NCI-H69 (cell line): ENCODE data around the gene CCDC40.
"Not testable (repeated sequence)": the region's sequence is repeated elsewhere in the genome, so short reads cannot be mapped to it uniquely, and the experiment has no call there.

Source experiments
- DNase-seq: peaks from one replicate; lab custom pipeline; 2025; lab: John Stamatoyannopoulos, UW

CCDC40 gene

DNA sequence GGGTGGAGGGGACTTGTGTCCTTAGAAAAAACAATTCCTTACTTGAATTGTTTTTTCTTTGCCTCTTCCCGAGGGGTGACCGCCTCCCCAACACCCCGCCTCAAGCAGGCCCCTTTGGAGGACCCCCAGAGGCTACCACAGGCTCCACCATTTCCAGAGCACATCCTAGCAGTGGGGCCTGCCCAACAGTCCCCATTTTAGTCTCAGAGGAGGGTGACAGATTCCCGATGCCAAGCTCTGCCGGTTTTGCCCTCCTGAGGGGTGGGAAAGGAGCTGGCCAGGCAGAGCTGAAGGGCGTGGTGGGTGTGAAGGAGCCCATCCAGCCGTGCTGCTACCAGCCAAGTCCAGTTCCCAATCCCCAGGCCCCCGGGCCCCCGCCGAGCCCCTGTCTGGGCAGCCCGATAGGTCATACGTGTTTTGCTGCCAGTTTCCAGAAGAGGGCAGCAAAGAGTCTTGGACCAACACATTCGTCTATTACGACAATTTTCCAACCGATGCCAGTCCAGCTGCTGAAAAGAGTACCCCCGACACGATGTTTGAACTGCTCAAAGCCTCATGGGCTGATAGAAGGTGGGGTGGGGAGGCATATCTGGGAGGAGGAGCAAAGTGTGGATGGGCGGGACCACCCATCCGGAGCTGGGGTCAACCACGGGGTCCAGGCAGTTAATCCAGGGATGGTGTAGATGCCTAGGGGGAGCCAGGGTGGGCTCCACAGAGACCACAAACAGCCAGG lies 46.1 kb downstream of the CCDC40 start:
- peak; percentile 84 for DNase-seq

DNA sequence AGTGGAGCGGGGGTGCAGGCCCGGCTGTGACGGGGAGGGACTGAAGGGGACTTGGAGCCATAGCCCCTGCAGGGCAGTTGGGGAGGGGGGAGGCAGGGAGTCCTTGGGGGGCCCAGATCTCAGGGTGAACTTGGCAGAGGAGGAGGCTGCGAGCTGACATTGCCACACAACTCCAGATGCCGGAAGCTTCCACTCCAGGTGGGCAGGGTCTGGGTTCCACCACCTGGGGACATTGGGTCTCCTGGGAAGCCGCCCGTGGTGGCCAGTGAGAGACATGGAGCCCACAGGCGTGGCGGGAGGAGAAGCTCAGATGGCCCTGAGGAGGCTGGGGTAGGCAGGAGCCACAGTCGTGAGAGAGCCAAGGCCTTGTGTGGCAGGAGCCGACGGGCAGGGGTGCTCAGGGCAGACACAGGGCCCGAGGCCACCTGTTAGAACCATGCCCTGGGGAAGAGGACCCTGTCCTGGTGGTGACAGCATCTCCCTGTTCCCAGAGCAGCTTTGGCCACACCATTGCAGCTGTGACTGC lies 46.8 kb downstream of the CCDC40 start:
- no peak for DNase-seq

- no peak for DNase-seq
Observed at GRCh38 chr17:80084773-80085172, 48.3 kb downstream of the CCDC40 start.

GRCh38 chr17:80086081-80086480 lies 49.6 kb downstream of the CCDC40 start:
- peak; percentile 49 for DNase-seq

GRCh38 chr17:80086616-80087015 lies 50.2 kb downstream of the CCDC40 start:
- no peak for DNase-seq

DNA sequence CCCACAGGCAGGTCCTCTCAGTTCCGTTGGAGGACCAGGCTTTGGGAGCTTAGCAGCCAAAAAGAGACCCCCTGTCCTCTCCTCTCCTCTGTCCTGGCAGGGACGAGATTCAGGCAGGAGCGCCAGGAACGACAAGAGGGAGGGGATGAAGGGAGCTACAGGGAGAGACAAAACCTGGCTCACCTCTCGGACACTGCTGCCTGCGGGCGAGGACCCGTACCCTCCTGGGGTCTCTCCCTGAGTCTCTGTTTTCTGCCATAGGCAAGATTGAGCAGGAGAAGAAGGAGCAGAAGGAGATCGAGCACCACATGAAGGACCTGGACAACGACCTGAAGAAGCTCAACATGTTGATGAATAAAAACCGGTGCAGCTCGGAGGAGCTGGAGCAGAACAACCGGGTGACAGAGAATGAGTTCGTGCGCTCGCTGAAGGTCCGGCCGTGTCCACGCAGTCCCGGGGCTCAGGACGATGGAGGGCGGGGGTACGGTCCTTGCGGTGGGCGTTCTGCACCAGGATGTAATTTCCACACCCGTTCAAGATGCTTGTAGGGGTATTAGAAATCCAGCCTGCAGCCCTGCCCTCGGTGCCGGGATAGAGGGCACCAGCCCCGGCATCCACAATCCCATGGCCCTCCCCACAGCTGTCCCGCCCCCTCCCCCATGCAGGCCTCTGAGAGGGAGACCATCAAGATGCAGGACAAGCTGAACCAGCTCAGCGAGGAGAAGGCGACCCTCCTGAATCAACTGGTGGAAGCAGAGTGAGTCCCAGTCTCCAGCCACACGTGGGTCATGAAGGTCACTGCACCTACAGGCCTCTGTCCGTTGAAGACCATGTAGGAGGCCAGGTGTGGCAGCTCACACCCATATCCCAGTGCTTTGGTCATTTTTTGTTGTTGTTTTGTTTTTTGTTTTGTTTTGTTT lies 51.2 kb downstream of the CCDC40 start:
- DNase-seq = no peak

DNA sequence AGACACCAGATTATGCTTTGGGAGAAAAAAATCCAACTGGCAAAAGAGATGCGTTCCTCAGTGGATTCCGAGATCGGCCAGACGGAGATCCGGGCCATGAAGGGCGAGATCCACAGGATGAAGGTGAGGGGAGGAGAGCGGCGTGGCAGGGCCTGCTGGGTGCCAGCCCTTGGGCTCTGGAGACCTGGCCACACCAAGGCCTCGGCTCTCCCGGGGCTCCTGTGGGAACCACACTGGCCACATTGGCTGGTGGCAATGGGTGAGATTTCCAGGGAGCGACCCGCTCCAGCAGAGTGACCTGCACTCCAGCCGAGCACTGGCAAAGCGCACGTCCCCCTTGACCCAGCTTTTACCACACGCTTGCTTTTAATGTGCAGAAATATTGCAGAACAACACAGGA lies 53.3 kb downstream of the CCDC40 start:
- DNase-seq = no peak

DNA sequence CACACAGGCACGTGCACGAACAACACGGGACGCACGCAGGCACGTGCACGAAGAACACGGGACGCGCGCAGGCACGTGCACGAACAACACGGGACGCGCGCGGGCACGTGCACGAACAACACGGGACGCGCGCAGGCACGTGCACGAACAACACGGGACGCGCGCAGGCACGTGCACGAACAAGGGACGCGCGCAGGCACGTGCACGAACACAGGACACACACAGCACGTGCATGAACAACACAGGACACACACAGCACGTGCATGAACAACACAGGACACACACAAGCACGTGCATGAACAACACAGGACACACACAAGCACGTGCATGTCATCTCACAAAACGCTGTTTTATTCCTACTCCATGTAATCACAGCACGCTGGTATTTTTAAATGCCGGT lies 53.7 kb downstream of the CCDC40 start:
- not testable (repeated sequence) for DNase-seq

DNA sequence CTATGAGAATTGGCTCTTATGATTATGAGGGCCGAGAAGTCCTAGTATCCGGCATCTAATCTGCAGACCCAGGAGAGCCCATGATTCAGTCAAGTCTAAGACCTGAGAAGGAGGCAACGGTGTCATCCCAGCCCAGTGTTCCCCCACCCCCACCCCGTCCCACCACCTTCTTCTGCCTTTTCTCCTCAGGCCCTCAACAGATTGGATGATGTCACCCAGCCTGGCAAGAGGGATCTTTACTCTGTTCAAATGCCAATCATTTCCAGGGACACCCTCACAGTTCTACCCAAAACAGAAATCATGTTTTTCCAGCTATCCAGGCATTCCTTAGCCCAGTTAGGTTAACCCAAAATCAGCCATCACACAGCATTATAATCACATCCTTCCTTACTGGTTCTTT lies 54.9 kb downstream of the CCDC40 start:
- no peak for DNase-seq

- no peak for DNase-seq
Observed at GRCh38 chr17:80092959-80093358, 56.5 kb downstream of the CCDC40 start.

GRCh38 chr17:80095038-80095843 lies 58.8 kb downstream of the CCDC40 start:
- no peak for DNase-seq

DNA sequence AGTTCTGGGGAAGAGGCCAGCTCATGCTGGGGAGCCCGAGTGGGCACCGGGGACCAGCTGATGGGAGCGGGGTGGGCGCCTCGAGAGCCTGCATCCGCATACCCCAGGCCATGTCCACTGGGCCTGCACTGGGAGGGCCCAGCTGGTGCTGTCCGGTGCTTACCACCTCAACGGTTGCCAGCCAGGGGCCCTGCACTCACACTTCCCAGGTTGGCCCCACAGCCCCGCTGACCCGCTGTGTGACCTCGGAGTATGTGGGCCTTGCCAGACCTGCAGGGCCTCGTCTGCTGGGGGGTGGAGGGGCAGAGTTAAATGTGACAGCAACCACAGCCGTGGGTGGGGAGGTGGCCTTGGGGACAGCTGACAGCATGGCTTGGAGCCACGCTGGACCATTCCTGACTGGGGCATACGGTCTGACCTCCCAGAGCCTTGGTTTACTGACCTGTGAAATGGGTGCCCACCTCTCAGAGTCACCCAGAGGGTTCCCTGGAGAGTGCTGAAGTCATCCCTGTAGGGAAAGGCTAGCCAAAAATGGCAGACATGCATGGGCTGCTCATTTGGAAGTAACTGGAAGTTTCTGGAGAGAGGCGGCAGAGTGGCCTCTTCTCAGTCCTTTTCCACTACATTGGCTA lies 59.5 kb downstream of the CCDC40 start:
- no peak for DNase-seq

- peak; percentile 79 for DNase-seq
Observed at GRCh38 chr17:80096561-80097021, 60.1 kb downstream of the CCDC40 start.

GRCh38 chr17:80097127-80097621 lies 60.7 kb downstream of the CCDC40 start:
- no peak for DNase-seq

DNA sequence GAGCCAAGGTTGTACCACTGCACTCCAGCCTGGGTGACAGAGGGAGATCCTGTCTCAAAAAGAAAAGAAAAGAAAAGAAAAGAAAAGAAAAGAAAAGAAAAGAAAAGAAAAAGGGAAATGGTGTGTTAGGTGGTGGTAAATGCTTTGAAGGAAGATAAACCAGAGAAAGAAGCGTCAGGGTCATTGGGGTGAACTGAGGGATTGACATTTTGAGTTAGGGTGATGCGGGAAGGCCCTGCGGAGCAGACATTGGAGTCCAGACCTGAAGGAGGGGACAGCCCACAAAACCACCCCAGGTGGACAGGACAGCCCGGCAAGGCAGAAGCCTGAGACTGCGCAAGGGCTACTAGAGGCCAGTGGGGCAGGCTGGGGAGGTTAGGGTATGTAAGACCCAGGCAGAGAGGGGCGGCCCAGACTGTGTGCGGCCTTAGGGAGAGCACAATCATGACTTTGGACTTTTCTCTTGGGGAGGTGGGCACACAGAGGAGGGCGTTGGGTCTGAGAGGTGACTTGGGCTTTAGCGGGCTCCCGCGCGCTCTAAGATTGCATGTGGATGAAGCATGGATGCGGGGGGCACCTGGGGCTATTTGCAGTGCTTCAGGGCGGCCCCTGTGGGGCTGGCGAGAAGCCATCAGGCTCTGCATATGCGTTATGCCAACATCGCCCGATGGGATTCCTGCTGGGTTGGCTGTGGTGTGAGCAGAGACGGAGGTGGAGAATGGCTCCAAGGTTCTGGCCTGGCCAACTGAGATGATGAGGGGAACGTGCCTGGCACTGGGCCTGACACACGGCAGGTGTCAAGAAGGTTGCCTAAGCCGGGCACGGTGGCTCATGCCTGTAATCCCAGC lies 61.6 kb downstream of the CCDC40 start:
- no peak for DNase-seq

DNA sequence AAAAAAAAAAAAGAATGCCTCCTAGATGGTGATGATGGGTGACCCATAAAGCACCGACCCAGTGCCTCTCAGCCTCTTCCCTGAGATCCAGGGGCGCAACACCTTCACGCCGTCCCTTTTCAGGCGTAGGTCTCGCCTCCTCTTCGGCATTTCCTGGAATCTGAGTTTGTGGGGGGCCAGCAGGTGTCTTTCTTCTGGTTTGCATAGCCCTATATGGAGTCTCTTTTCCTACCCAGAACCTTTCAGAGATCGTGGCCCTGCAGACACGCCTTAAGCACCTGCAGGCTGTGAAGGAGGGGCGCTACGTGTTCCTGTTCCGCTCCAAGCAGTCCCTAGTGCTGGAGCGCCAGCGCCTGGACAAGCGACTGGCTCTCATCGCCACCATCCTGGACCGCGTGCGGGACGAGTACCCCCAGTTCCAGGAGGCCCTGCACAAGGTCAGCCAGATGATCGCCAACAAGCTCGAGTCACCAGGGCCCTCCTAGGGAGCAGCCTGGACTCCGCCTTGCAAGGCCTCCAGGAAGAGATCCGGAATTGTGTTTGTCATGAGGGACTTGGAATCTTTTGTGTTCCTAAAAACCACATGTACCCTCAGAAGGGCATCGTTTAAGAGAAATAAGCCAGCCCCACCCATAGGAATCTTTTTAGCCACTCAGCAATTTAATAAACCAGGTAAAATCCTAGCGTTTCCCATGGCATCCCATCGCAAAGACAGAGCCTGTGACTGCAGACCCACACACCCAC lies 63.0 kb downstream of the CCDC40 start:
- DNase-seq = no peak

DNA sequence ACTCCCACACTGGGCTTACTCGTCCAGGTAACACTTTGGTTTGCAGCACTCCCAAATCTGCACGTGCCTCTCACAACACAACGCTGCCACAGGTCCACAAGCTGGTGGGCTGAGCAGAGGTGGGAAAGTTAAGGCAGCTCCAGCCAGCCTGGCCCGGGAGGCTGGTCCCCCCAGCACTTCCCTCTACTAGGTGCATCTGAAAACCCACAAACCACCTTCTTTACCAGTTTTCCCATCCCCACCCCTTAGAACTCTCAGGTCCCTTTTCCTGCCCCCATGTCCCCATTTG lies 63.5 kb downstream of the CCDC40 start:
- DNase-seq = no peak

- DNase-seq = peak; percentile 96
Observed at GRCh38 chr17:80101011-80101945, 64.8 kb downstream of the CCDC40 start, which contains the start of gene GAA. Gene GAA, plus strand, starts transcription at chr17:80101581. Its CDS starts 3,006 bp downstream, at chr17:80104587.
